ENCODE measurements around the gene DLGAP4.

DLGAP4 gene

DNA sequence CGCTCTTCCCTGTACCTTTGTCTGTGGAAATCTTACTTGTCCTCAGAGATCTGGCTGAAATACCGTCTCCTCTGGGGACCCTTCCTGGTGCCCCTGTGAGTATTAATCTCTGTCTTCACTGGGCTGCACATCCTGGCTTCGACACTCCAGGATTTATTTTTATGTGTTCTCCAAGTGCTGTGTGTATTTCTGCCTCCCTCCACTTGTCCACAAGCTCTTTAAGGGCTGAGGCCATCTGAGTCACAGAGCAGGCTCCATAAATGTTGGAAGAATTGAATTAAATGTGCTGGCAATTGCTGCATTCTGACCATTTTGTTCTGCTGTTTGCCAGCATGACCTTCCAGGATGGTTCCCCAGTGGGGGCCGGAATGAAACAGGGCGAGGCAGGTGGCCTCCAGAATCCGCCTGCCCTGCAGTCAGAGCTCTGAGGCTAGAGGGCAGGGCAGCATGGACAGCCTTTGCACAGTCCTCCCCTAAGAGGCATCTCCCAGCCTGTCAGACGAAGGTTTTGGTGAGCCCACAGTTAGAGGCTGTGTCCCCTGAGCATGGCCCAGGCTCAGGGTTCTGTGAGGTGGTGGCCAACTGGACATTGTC lies 105.8 kb downstream of the DLGAP4 start:
- no peak for DNase-seq (ENCODE audit: low spot score)
- TF ChIP-seq, protein P1, sequence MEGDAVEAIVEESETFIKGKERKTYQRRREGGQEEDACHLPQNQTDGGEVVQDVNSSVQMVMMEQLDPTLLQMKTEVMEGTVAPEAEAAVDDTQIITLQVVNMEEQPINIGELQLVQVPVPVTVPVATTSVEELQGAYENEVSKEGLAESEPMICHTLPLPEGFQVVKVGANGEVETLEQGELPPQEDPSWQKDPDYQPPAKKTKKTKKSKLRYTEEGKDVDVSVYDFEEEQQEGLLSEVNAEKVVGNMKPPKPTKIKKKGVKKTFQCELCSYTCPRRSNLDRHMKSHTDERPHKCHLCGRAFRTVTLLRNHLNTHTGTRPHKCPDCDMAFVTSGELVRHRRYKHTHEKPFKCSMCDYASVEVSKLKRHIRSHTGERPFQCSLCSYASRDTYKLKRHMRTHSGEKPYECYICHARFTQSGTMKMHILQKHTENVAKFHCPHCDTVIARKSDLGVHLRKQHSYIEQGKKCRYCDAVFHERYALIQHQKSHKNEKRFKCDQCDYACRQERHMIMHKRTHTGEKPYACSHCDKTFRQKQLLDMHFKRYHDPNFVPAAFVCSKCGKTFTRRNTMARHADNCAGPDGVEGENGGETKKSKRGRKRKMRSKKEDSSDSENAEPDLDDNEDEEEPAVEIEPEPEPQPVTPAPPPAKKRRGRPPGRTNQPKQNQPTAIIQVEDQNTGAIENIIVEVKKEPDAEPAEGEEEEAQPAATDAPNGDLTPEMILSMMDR (IDR thresholded peaks at IDR 0.05; ENCODE audit: extremely low read depth, missing control alignments): no peak

DNA sequence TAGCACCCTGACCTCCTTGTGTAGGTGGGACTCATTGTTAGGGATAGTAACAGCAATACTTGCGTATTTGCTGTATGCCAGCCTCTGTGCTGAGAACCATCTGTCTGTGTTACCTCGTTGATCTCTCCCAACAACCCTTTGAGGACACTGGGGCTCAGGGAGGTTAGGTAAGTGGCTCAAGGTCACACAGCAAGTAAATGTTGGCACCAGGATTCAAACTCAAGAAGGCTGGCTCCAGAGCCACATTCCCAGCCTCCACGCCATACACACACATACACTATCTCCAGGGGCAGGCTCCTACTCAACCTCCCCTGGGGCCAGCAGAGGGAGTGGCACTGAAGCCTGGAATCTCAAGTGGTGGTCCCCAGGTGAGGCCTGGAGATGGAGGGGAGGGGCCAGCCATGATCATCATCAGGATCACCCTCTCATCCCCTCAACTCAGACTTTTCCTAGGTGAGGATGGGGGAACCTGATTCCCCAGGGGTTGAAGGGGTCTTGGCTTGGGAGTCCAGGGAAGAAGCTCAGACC lies 109.4 kb downstream of the DLGAP4 start:
- TF ChIP-seq, protein P1 (IDR thresholded peaks at IDR 0.05; ENCODE audit: extremely low read depth, missing control alignments): no peak
- no peak for DNase-seq (ENCODE audit: low spot score)

GRCh38 chr20:36418711-36419110 lies 112.6 kb downstream of the DLGAP4 start:
- no peak for DNase-seq (ENCODE audit: low spot score)
- TF ChIP-seq, protein P1 (IDR thresholded peaks at IDR 0.05; ENCODE audit: extremely low read depth, missing control alignments): no peak

GRCh38 chr20:36421641-36422040 lies 115.5 kb downstream of the DLGAP4 start:
- TF ChIP-seq, protein P1 (IDR thresholded peaks at IDR 0.05; ENCODE audit: extremely low read depth, missing control alignments): no peak
- no peak for DNase-seq (ENCODE audit: low spot score)

- TF ChIP-seq, protein P1 (IDR thresholded peaks at IDR 0.05; ENCODE audit: extremely low read depth, missing control alignments): no peak
- no peak for DNase-seq (ENCODE audit: low spot score)
Measured at GRCh38 chr20:36424314-36424713, 118.2 kb downstream of the DLGAP4 start.

DNA sequence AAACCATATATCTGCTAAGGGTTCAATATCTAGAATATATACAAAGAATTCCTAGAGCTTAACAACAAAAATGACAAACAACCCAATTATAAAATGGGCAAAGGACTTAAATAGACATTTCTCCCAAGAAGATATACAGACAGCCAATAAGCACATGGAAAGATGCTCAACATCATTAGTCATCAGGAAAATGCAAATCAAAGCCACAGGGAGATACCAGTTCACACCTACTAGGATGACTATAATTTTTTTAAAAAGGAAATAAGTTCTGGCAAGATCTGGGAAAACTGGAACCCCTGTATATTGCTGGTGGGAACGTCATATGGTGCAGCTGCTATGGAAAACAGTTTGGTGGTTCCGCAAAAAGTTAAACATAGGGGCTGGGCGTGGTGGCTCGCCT lies 119.0 kb downstream of the DLGAP4 start:
- TF ChIP-seq, protein P1 (IDR thresholded peaks at IDR 0.05; ENCODE audit: extremely low read depth, missing control alignments): no peak
- no peak for DNase-seq (ENCODE audit: low spot score)

GRCh38 chr20:36431604-36432003 lies 125.5 kb downstream of the DLGAP4 start:
- DNase-seq (ENCODE audit: low spot score): no peak
- TF ChIP-seq, protein P1 (IDR thresholded peaks at IDR 0.05; ENCODE audit: extremely low read depth, missing control alignments): no peak
